Ishikawa (cell line): ENCODE data around the gene ZBTB7C.

Source experiments
- CREB1 ChIP-seq: IDR thresholded peaks from 2 replicates; pipeline ENCODE4 v1.6.1; 2012; ENCODE audit warnings: low read depth
- RAD21 ChIP-seq: IDR thresholded peaks from 2 replicates; pipeline ENCODE4 v1.6.1; 2012; ENCODE audit warnings: low read depth
- TAF1 ChIP-seq: IDR thresholded peaks from 2 replicates; pipeline ENCODE4 v1.6.1; 2012; ENCODE audit warnings: low read depth, mild to moderate bottlenecking
- TEAD4 ChIP-seq: IDR thresholded peaks from 2 replicates; pipeline ENCODE4 v1.6.1; 2012
- YY1 ChIP-seq: IDR thresholded peaks from 2 replicates; pipeline ENCODE4 v1.6.1; 2012; ENCODE audit warnings: low read depth

DNA sequence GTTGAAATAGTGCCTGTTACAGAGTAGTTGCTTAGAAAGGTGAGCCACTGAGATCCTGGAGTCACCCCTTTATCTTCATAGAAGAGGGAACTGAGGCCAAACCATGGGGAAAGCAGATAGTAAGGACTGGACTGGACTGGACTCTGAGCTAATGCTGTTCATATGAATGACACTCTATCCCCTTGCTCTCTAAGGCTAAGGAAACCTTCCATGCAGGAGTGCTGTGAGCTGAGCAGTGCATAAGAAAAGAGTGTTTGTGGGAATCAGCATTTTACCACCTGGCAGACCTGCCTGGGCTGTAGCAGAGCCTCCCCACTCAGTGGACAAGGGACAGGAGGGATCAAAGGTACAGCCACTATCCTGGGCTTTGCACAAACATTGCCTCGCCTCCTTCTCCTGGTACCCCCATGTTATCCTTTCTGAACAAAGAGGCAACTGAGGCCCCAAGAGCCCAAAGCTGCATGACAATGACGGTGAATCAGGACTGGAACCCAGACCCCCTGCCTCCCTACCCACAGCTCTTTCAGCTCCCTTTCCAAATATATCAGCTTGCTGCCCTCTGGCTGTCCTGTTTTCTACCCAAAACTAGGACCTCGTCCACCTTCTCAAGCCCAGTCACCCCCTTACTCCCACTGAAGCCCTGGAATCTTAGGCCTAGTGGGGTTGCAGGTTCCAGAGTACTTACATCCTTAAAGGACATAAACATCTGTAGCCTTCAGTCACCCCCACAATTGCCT lies 227.9 kb downstream of the ZBTB7C start:
- no peak for TF ChIP-seq TAF1
- TF ChIP-seq RAD21: no peak
- TF ChIP-seq CREB1: no peak
- TF ChIP-seq TEAD4: no peak
- no peak for TF ChIP-seq YY1
